Muscle layer of duodenum (tissue), 2 donors: ENCODE data around the gene MMD.

Experiments used
- H3K27ac ChIP-seq: one replicate; pipeline ENCODE4 v1.7.0; 2013; ENCODE audit warnings: mild to moderate bottlenecking, low read length
- H3K27me3 ChIP-seq: one replicate; pipeline ENCODE4 v1.7.0; 2013; ENCODE audit warnings: low read depth, mild to moderate bottlenecking, control low read depth, low read length
- H3K36me3 ChIP-seq, 2 donors: one replicate each; pipeline ENCODE4 v1.7.0; 2013; ENCODE audit warnings: low read length in 2 of 2, control low read depth in 1 of 2, mild to moderate bottlenecking in 1 of 2; ENCODE audit not compliant: insufficient read depth in 2 of 2, control insufficient read depth in 1 of 2
- H3K4me1 ChIP-seq, 2 donors: one replicate each; pipeline ENCODE4 v1.7.0; 2013; ENCODE audit warnings: low read length in 2 of 2, mild to moderate bottlenecking in 2 of 2, control low read depth in 1 of 2, moderate library complexity in 1 of 2; ENCODE audit not compliant: insufficient read depth in 2 of 2, control insufficient read depth in 1 of 2
- H3K4me3 ChIP-seq, 2 donors: one replicate each; pipeline ENCODE4 v1.7.0; 2013; ENCODE audit warnings: low read length in 2 of 2, low read depth in 1 of 2, mild to moderate bottlenecking in 1 of 2
- H3K9me3 ChIP-seq, 2 donors: one replicate each; pipeline ENCODE4 v1.7.0; 2013; ENCODE audit warnings: low read length in 2 of 2, control low read depth in 1 of 2, mild to moderate bottlenecking in 1 of 2; ENCODE audit not compliant: control insufficient read depth in 1 of 2
- donor health status: healthy.

The MMD gene

DNA sequence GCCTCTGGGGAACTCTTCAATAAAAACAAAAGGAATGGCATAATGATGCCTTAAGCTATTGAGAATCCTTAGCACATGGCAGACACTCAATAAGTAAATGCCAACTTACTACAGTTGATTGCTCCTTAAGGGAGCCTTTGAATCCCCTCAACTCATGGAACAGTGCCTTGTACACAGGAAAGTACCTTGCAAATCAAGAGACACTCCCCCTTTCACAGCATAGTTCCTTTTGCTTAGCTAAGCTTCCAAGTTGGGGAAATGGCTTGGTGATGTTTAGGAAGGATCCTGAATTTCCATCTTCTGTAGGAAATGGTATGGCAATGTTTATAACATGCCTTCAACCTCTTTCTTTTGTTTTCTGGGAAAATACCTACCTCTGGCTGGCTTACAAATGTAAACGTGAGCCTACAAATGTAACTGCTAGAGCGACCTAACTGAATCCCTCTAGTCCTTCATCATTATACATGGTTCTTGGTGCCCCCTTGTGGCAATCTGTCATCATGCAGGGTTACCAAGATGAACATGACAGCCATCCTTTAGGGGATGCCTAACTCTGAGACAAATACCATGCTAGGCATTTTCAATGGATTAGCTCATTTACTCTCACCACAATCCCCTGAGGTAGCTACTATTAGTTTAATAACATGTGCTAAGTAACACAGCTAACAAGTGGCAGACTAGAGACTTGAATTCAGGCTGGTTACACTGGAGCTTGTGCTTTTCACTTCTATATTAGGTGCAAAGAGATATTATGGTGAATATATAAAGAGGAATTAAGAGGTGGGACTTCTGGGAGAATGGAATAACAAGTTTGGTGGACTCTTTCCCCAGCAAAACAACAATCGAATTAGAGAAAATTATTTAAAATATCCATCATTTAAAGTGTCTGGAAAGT is 65.0 kb downstream of the MMD start:
- Histone ChIP-seq H3K4me3 (no peak overlapping the region), H3K9me3 (no peaks in the 10 kb centered on the region), H3K36me3 (no peaks in the 10 kb centered on the region), H3K27me3 (no peaks in the 10 kb centered on the region), H3K27ac (no peak overlapping the region), H3K4me1 (no peaks in the 10 kb centered on the region)

GRCh38 chr17:55354941-55355340 is 66.7 kb downstream of the MMD start:
- Histone ChIP-seq H3K4me3 (no peak overlapping the region), H3K27me3 (no peaks in the 10 kb centered on the region), H3K27ac (no peak overlapping the region), H3K9me3 (no peaks in the 10 kb centered on the region), H3K36me3 (no peaks in the 10 kb centered on the region), H3K4me1 (no peaks in the 10 kb centered on the region)

DNA sequence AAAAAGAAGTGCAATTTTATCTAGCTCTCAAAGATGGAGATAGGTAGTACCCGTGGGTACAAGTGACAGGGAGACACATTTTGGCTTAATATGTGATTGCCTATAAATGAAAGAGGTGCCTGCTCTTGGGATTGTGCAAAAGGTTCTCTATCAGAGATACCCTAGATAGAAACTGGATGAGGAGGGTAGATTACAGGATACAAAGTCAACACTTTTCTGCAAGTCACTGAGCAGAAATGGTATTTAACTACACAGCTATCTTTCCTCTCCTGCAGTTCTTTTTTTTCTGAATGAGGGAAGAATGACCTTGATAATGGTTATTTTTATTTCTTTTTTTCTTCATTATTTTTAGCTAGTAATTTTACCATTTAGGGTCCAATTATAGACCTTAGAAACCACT is 67.6 kb downstream of the MMD start:
- Histone ChIP-seq H3K36me3 (no peaks in the 10 kb centered on the region), H3K4me1 (peaks cover 0 to 2% of the 10 kb centered on the region in 2 donors), H3K27ac (no peak overlapping the region), H3K27me3 (no peaks in the 10 kb centered on the region), H3K9me3 (no peaks in the 10 kb centered on the region), H3K4me3 (no peak overlapping the region)

- peaks cover 0 to 3% of the 10 kb centered on the region in 2 donors for H3K9me3 ChIP-seq
- no peaks in the 10 kb centered on the region for H3K27me3 ChIP-seq
- no peak overlapping the region for H3K4me3 ChIP-seq
- no peaks in the 10 kb centered on the region for H3K36me3 ChIP-seq
- no peak overlapping the region for H3K27ac ChIP-seq
- H3K4me1 ChIP-seq: peaks cover 0 to 6% of the 10 kb centered on the region in 2 donors
Observed at GRCh38 chr17:55351226-55351625, 70.4 kb downstream of the MMD start.

DNA sequence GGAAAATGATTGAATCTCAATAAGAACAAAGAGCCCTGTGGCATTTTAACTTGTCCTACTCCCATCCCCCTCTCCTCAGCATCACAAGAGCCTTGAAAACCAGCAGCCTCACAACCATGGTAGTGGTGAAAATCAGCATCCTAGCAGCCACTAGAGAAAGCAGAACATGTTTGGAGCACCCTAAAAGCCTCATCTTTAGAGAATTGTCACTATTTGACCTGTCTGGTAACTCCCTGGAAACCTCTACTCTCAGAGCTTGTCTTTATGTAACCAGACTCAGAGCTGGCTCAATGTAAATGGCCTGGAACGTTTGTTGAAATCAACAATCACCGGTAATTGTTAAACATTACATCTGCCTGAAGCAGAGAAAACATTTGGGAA is 70.8 kb downstream of the MMD start:
- Histone ChIP-seq H3K4me3 (no peak overlapping the region), H3K27ac (no peak overlapping the region), H3K27me3 (no peaks in the 10 kb centered on the region), H3K9me3 (peaks cover 0 to 3% of the 10 kb centered on the region in 2 donors), H3K4me1 (peaks cover 0 to 6% of the 10 kb centered on the region in 2 donors), H3K36me3 (no peaks in the 10 kb centered on the region)

DNA sequence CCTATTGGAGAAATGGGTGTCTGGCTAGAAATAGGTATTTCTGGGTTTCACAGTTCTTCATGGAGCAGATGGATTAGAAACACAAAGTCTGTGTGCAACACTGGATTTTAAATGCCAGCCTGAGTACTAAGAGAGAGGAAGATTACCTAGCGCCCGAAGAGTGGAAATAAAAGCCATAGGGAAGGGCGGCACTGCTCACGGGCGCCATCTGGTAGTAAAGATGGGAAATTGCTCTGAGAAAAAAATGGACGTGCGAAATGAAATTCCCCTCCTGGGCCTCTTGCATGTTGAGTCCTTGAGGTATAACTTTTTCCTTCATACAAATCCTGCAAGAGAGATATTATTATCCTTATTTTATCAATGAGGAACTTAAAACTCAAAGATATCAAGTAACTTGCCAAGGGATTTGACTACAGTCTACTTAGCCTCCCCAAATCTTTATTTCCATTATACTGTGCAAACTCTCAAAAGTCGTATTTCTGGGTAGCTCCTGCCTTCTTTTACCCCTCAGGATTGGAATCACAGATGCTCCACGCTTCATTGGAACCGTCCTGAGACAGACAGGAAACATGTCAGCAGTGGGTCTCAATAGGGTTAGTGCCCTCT is 72.8 kb downstream of the MMD start:
- H3K4me3 ChIP-seq: no peak overlapping the region
- H3K36me3 ChIP-seq: no peaks in the 10 kb centered on the region
- H3K4me1 ChIP-seq: peaks cover 0 to 6% of the 10 kb centered on the region in 2 donors
- H3K9me3 ChIP-seq: peaks cover 0 to 3% of the 10 kb centered on the region in 2 donors
- no peak overlapping the region for H3K27ac ChIP-seq
- H3K27me3 ChIP-seq: no peaks in the 10 kb centered on the region

DNA sequence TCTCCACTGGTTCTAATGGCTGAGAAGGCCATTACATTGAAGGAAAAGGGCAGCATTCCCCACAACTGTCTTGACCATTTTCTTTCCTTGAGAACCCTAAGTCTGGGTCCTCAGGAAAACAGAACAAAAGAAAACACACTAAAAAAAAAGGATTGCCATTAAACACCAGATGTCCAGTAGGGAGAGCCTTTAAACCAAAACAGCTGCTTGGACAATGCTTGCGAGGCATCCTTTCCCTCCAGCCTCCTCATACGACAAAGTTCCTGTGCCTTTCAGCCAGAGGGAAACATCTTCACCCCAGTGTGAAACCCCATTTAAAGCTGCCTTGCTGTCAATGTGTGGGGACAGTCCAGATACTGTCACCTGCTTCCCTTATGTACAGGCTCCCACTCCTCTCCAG is 74.3 kb downstream of the MMD start:
- no peaks in the 10 kb centered on the region for H3K27me3 ChIP-seq
- no peak overlapping the region for H3K27ac ChIP-seq
- no peak overlapping the region for H3K4me3 ChIP-seq
- peaks cover 0 to 3% of the 10 kb centered on the region in 2 donors for H3K9me3 ChIP-seq
- no peaks in the 10 kb centered on the region for H3K36me3 ChIP-seq
- H3K4me1 ChIP-seq: peaks cover 0 to 6% of the 10 kb centered on the region in 2 donors

GRCh38 chr17:55346658-55347057 is 75.0 kb downstream of the MMD start:
- Histone ChIP-seq H3K9me3 (peaks cover 0 to 3% of the 10 kb centered on the region in 2 donors), H3K36me3 (no peaks in the 10 kb centered on the region), H3K27ac (no peak overlapping the region), H3K4me1 (peaks cover 0 to 6% of the 10 kb centered on the region in 2 donors), H3K27me3 (no peaks in the 10 kb centered on the region), H3K4me3 (no peak overlapping the region)

GRCh38 chr17:55345132-55345531 is 76.5 kb downstream of the MMD start:
- Histone ChIP-seq H3K36me3 (no peaks in the 10 kb centered on the region), H3K27me3 (no peaks in the 10 kb centered on the region), H3K9me3 (peaks cover 0 to 3% of the 10 kb centered on the region in 2 donors), H3K27ac (no peak overlapping the region), H3K4me1 (peaks cover 0 to 6% of the 10 kb centered on the region in 2 donors), H3K4me3 (no peak overlapping the region)

DNA sequence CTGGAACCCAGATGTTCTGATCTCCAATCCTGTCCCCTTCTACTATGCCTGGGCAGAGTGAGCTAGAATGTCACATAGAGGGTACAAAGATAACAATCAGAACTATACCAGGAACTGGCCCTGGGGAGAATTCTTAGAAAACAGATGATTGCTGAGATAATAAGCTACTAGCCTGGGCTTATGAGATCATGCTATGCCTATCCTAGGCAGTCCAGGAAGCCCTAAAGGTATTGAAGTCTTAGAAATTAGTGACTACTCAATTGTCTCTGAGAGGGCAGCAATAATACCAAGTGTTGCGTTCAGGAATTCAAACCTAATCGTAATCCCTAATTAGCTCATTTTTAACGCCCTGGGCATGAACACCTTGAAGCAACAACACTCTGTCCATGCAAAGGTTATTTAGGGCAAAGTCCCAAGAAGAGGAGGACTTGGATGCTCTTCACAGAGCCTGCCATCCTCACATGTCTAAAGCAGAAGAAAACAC is 77.1 kb downstream of the MMD start:
- no peaks in the 10 kb centered on the region for H3K27me3 ChIP-seq
- H3K4me1 ChIP-seq: peaks cover 0 to 6% of the 10 kb centered on the region in 2 donors
- no peaks in the 10 kb centered on the region for H3K36me3 ChIP-seq
- H3K9me3 ChIP-seq: peaks cover 0 to 3% of the 10 kb centered on the region in 2 donors
- H3K4me3 ChIP-seq: no peak overlapping the region
- H3K27ac ChIP-seq: no peak overlapping the region

GRCh38 chr17:55343900-55344513 is 77.6 kb downstream of the MMD start:
- peaks cover 0 to 3% of the 10 kb centered on the region in 2 donors for H3K9me3 ChIP-seq
- H3K36me3 ChIP-seq: no peaks in the 10 kb centered on the region
- no peak overlapping the region for H3K4me3 ChIP-seq
- H3K4me1 ChIP-seq: peaks cover 0 to 3% of the 10 kb centered on the region in 2 donors
- H3K27ac ChIP-seq: no peak overlapping the region
- no peaks in the 10 kb centered on the region for H3K27me3 ChIP-seq
